HL-60 (cell line): ENCODE results near the gene PRR18.

Experiments used
- GABPA ChIP-seq: IDR thresholded peaks from 2 replicates; pipeline ENCODE4 v1.6.1; 2012; ENCODE audit warnings: low read depth
- TF ChIP-seq, protein P1 (sequence below): IDR thresholded peaks from one replicate; pipeline ENCODE4 v1.5.1; 2011; ENCODE audit warnings: low read length, control low read depth, inconsistent platforms; ENCODE audit not compliant: insufficient read depth
- TF ChIP-seq, protein P2 (sequence below): IDR thresholded peaks from 2 replicates; pipeline ENCODE4 v1.6.1; 2012; ENCODE audit warnings: low read depth; ENCODE audit not compliant: insufficient replicate concordance

DNA sequence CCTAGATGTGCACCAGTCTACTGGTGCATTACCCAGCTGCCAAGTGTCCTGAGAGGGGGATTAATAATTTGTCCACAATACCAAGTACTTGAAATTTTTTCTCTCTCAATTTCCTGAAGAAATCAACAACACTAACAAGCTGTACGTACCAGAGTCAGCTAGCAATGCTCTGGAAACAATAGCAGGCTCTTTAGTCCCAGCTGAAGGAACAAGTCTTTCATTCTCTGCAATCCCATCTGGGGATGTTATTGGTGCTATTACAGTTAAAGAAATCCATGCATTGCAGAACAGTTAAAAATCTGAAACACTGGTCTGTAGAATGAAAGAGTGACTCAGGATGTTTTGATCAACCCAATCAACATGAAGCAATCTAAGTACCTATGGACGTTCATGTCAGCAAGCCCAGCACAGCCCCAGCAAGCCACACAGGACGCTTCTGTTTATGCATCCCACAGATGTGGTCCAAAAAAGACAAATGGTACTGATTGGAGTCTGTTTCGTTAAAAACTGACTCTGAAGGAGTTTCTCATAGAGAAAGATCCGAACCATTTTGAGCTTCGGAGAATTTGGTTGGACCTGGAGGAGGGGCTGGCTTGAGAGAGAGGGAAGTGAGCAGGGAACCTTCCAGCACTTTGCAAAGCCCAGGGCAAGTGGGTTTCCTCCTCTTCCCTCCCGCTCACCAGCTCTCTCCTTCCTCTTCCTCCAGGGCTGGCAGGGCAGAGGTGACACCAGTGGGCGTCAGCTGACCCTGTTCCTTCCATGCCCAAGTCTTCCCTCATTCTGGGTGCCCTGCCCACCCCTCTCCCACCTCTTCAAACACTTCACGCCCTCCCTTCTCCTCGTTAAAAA lies 11.9 kb downstream of the PRR18 start:
- TF ChIP-seq, protein P1, sequence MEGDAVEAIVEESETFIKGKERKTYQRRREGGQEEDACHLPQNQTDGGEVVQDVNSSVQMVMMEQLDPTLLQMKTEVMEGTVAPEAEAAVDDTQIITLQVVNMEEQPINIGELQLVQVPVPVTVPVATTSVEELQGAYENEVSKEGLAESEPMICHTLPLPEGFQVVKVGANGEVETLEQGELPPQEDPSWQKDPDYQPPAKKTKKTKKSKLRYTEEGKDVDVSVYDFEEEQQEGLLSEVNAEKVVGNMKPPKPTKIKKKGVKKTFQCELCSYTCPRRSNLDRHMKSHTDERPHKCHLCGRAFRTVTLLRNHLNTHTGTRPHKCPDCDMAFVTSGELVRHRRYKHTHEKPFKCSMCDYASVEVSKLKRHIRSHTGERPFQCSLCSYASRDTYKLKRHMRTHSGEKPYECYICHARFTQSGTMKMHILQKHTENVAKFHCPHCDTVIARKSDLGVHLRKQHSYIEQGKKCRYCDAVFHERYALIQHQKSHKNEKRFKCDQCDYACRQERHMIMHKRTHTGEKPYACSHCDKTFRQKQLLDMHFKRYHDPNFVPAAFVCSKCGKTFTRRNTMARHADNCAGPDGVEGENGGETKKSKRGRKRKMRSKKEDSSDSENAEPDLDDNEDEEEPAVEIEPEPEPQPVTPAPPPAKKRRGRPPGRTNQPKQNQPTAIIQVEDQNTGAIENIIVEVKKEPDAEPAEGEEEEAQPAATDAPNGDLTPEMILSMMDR = no peak
- TF ChIP-seq, protein P2, sequence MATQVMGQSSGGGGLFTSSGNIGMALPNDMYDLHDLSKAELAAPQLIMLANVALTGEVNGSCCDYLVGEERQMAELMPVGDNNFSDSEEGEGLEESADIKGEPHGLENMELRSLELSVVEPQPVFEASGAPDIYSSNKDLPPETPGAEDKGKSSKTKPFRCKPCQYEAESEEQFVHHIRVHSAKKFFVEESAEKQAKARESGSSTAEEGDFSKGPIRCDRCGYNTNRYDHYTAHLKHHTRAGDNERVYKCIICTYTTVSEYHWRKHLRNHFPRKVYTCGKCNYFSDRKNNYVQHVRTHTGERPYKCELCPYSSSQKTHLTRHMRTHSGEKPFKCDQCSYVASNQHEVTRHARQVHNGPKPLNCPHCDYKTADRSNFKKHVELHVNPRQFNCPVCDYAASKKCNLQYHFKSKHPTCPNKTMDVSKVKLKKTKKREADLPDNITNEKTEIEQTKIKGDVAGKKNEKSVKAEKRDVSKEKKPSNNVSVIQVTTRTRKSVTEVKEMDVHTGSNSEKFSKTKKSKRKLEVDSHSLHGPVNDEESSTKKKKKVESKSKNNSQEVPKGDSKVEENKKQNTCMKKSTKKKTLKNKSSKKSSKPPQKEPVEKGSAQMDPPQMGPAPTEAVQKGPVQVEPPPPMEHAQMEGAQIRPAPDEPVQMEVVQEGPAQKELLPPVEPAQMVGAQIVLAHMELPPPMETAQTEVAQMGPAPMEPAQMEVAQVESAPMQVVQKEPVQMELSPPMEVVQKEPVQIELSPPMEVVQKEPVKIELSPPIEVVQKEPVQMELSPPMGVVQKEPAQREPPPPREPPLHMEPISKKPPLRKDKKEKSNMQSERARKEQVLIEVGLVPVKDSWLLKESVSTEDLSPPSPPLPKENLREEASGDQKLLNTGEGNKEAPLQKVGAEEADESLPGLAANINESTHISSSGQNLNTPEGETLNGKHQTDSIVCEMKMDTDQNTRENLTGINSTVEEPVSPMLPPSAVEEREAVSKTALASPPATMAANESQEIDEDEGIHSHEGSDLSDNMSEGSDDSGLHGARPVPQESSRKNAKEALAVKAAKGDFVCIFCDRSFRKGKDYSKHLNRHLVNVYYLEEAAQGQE = no peak
- no peak for TF ChIP-seq GABPA
